Measurements from ENCODE around the gene PRKCH.

PRKCH gene

GRCh38 chr14:61596990-61597389, 275.6 kb downstream of the PRKCH start:
- Histone ChIP-seq H2AFZ (ENCODE audit: low read depth, low read length) (no peak overlapping the region), H3K4me1 (ENCODE audit: low read length) (peaks cover 15% of the 10 kb centered on the region), H3K4me3 (ENCODE audit: low read length) (no peak overlapping the region), H3K79me2 (ENCODE audit: low read length) (no peaks in the 10 kb centered on the region), H3K27me3 (ENCODE audit: low read depth, low read length) (no peaks in the 10 kb centered on the region), H3K36me3 (replicated peaks; ENCODE audit: low read depth, low read length) (no peaks in the 10 kb centered on the region), H3K27ac (ENCODE audit: low read length) (no peak overlapping the region), H3K9ac (ENCODE audit: low read length) (no peak overlapping the region), H4K20me1 (ENCODE audit: insufficient read depth, low read length) (no peaks in the 10 kb centered on the region), H3K4me2 (ENCODE audit: low read length) (no peak overlapping the region), H3K9me3 (ENCODE audit: insufficient read depth, low read length) (no peaks in the 10 kb centered on the region)
- TF ChIP-seq EZH2phosphoT487 (IDR thresholded peaks at IDR 0.05; ENCODE audit: low read depth) (no peak), CTCF (IDR thresholded peaks at IDR 0.05; ENCODE audit: low read depth, low read length) (no peak)

- TF ChIP-seq CTCF (IDR thresholded peaks at IDR 0.05; ENCODE audit: low read depth, low read length): no peak
- TF ChIP-seq EZH2phosphoT487 (IDR thresholded peaks at IDR 0.05; ENCODE audit: low read depth): no peak
- Histone ChIP-seq H3K79me2 (ENCODE audit: low read length) (no peaks in the 10 kb centered on the region), H3K4me3 (ENCODE audit: low read length) (no peak overlapping the region), H3K4me2 (ENCODE audit: low read length) (no peak overlapping the region), H3K4me1 (ENCODE audit: low read length) (peaks cover 15% of the 10 kb centered on the region), H3K36me3 (replicated peaks; ENCODE audit: low read depth, low read length) (no peaks in the 10 kb centered on the region), H3K9me3 (ENCODE audit: insufficient read depth, low read length) (no peaks in the 10 kb centered on the region), H2AFZ (ENCODE audit: low read depth, low read length) (no peak overlapping the region), H3K9ac (ENCODE audit: low read length) (no peak overlapping the region), H3K27ac (ENCODE audit: low read length) (no peak overlapping the region), H4K20me1 (ENCODE audit: insufficient read depth, low read length) (no peaks in the 10 kb centered on the region), H3K27me3 (ENCODE audit: low read depth, low read length) (no peaks in the 10 kb centered on the region)
These were observed 277.6 kb downstream of the PRKCH start for GRCh38 chr14:61598980-61599379.

GRCh38 chr14:61599942-61600341, 278.6 kb downstream of the PRKCH start:
- Histone ChIP-seq H2AFZ (ENCODE audit: low read depth, low read length) (no peak overlapping the region), H3K27ac (ENCODE audit: low read length) (no peak overlapping the region), H3K9ac (ENCODE audit: low read length) (no peak overlapping the region), H3K36me3 (replicated peaks; ENCODE audit: low read depth, low read length) (no peaks in the 10 kb centered on the region), H3K79me2 (ENCODE audit: low read length) (no peaks in the 10 kb centered on the region), H3K9me3 (ENCODE audit: insufficient read depth, low read length) (no peaks in the 10 kb centered on the region), H4K20me1 (ENCODE audit: insufficient read depth, low read length) (no peaks in the 10 kb centered on the region), H3K4me2 (ENCODE audit: low read length) (no peak overlapping the region), H3K4me3 (ENCODE audit: low read length) (no peak overlapping the region), H3K4me1 (ENCODE audit: low read length) (peaks cover 5% of the 10 kb centered on the region), H3K27me3 (ENCODE audit: low read depth, low read length) (no peaks in the 10 kb centered on the region)
- no peak for TF ChIP-seq CTCF (IDR thresholded peaks at IDR 0.05; ENCODE audit: low read depth, low read length)
- TF ChIP-seq EZH2phosphoT487 (IDR thresholded peaks at IDR 0.05; ENCODE audit: low read depth): no peak
